ENCODE results near the gene INAFM2.

INAFM2 gene

DNA sequence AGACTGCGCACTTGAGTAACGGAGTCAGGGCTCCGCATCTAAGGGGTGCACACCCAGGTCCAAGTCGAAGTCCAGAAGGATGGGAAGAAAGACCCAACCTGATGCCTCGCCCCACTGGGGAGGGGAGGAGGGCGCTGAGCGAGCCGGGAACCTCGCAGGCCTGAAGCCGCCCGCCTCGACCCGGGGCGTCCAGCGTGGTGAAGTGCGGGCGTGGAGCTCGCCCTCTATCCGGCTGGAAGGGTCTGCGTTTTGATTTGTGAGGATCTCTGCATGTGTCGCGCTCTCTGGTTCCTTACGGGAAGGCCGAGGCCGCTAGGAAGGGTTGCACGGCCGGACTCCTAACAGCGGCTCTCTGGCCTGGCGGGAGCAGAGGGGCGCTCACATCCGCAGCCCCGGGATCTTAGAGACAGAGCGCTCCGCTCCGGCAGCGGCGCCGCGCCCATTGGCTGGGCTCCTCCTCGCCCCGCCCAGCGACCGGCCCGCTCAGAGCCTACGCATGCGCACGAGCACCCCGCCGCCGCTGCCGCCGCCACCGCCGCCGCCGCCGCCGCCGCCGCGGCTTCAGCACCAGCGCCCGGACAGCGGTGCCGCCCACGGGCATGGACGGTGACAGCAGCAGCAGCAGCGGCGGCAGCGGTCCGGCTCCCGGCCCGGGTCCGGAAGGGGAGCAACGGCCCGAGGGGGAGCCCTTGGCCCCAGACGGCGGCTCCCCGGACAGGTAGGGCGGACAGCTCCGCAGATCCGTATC lies 34.4 kb downstream of the INAFM2 start, which contains the start of gene DISP2:
DISP2 (plus strand) TSS at position 497 of the 748 bp plus-strand sequence; CDS start at position 600, 103 bp downstream.
- TF ChIP-seq, protein P1, sequence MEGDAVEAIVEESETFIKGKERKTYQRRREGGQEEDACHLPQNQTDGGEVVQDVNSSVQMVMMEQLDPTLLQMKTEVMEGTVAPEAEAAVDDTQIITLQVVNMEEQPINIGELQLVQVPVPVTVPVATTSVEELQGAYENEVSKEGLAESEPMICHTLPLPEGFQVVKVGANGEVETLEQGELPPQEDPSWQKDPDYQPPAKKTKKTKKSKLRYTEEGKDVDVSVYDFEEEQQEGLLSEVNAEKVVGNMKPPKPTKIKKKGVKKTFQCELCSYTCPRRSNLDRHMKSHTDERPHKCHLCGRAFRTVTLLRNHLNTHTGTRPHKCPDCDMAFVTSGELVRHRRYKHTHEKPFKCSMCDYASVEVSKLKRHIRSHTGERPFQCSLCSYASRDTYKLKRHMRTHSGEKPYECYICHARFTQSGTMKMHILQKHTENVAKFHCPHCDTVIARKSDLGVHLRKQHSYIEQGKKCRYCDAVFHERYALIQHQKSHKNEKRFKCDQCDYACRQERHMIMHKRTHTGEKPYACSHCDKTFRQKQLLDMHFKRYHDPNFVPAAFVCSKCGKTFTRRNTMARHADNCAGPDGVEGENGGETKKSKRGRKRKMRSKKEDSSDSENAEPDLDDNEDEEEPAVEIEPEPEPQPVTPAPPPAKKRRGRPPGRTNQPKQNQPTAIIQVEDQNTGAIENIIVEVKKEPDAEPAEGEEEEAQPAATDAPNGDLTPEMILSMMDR (IDR thresholded peaks at IDR 0.05): no peak

DNA sequence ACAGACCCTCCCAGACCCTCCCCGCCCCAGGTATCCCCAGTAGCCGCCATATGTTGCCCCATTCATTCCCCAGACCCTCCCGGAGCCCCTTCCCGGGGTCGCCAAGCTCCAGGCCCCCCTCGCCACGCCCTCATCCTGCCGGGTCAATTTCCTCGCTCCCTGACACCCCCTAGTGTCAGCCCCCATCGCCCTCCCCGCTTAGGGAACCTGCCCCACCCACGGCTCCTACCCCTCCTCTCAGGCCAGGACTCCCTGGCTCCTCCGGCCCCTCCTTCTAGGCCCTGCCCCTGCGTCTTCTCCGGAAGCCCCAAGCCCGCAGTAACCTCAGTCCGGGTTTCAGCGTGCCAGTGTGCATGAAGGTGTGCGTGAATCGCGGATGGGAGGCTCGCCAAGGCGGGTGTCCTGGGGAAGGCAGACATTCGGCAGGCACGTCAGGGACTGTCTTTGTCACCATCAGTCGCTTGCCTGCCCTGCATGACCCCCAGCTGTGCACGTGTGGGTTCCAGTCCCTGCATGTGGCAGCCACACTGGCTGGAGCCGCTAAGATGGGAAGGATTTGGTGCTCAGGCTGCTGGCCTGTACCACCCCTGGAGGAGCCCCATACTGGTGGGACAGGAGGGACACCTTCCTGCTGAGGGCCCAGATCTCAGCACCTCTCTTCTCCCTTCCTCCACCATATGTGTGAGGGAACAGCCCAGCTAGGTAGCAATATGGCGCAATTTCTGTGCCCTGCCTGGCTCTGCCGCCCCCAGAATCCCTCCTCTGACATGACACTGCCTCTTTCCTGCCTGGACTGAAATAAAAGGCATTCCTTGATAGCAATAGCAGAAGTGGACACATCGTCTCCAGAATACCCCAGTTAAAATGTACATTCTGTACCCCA lies 35.2 kb downstream of the INAFM2 start:
- TF ChIP-seq, protein P1 (IDR thresholded peaks at IDR 0.05): no peak; the same call in 1 of the 2 replicates

DNA sequence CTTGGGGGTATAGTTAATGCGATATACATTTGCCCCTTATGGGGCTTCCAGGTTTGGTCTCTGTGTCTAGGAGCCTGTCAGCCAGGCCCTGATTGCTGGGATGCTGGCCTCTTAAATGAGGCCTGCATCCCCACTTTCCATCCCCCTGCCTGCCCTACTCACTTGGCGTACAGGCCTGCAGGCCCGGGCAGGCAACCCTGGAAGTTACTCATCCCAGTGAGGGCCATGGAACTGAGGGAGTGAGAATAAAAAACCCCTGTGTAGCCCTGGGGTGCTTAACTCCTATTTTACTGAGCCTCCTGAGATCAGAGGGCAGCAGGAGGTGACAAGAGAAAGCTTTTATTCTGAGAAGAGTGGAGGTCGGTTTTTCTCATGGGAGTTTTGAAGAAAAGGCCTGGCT lies 36.5 kb downstream of the INAFM2 start:
- TF ChIP-seq, protein P1 (IDR thresholded peaks at IDR 0.05): no peak

DNA sequence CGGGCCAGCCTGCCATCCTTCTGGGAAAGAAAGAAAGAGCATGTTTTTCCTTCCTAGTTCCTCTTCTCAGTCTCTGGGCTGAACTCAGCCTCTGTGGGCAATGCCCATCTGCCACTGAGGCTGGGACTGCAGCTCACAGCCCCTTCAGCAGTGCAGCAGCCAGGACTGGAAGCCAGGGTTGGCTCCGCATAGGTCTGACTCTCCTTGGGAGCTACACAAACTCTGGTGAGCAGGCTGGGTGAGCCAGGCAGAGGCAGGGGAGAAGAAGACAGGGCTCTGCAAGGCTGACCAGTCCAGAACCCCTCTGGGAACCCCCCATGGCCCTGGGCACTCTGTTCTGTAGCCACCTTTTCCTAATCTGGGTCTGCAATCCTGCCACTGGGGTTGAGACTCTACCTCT lies 38.1 kb downstream of the INAFM2 start:
- TF ChIP-seq, protein P1 (IDR thresholded peaks at IDR 0.05): no peak

DNA sequence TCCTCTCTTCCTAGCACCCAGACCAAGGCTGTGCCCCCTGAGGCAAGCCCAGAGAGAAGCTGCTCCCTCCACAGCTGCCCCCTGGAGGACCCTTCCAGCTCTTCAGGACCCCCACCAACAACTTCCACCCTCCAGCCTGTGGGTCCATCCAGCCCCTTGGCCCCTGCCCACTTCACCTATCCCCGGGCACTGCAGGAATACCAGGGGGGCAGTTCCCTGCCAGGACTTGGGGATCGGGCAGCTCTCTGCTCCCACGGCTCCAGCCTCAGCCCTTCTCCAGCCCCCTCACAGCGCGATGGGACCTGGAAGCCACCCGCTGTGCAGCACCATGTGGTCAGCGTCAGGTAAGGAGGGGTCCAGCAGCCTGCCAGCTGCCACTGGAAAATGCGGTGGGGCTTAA lies 40.1 kb downstream of the INAFM2 start:
- TF ChIP-seq, protein P1 (IDR thresholded peaks at IDR 0.05): no peak

DNA sequence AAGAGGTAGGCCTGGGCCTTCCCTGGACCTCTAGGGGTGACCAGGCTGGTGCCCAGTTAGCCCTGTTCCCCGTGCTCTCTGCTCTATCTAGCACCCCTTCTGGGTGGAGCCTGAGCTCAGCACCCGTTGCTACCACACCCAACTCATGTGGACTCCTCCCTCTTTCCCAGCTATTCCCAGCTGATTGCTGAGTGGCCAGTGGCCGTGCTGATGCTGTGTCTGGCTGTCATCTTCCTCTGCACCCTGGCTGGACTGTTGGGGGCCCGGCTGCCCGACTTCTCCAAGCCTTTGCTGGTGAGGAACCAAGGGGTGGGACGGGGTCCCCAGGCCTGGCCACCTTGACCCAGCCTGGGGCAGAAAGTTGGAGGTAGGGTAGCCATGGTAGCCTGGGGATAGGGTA lies 40.8 kb downstream of the INAFM2 start:
- TF ChIP-seq, protein P1 (IDR thresholded peaks at IDR 0.05): no peak

DNA sequence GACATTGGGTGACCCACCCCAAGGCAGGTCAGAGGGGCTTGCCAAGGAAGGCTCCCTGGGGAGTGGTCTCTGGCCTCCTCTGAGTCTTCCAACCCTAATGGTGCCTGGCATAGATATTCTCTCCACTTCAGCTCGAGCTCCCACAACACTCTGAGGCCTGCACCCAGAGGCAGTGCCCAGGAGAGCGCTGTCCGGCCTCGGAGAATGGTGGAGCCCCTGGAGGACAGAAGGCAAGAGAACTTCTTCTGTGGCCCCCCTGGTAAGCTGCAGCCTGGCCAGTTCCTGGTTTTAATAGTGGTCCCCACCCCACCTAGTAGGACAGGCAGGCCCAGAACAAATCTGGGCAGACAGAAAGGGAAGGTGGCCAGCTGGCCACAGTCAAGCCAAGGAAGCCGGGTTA lies 41.5 kb downstream of the INAFM2 start:
- TF ChIP-seq, protein P1 (IDR thresholded peaks at IDR 0.05): no peak
